Endothelial cell (in vitro differentiated cells): ENCODE data around the gene ANAPC16. TPM values are rescaled to one million over a fixed set of nuclear protein-coding genes. Genes with fewer than 3 reads are reported as not detected.
"Not testable (repeated sequence)": the region's sequence is repeated elsewhere in the genome, so short reads cannot be mapped to it uniquely, and the experiment has no call there.

Experiments used
- DNase-seq: peaks from one replicate; pipeline ENCODE4 v3.0.0; 2021; ENCODE audit warnings: low spot score
- H3K27ac Mint-ChIP-seq: one replicate; pipeline ENCODE4 v1.8.0; 2021; ENCODE audit warnings: mixed read lengths, inconsistent platforms; ENCODE audit not compliant: unreplicated experiment
- H3K27me3 Mint-ChIP-seq: one replicate; pipeline ENCODE4 v1.8.0; 2021; ENCODE audit warnings: mild to moderate bottlenecking, moderate library complexity, mixed read lengths, inconsistent platforms; ENCODE audit not compliant: unreplicated experiment
- H3K36me3 Mint-ChIP-seq: one replicate; pipeline ENCODE4 v1.8.0; 2021; ENCODE audit warnings: mild to moderate bottlenecking, low read depth, mixed read lengths, inconsistent platforms; ENCODE audit not compliant: unreplicated experiment
- H3K4me1 Mint-ChIP-seq: one replicate; pipeline ENCODE4 v1.8.0; 2021; ENCODE audit warnings: mild to moderate bottlenecking, mixed read lengths, inconsistent platforms; ENCODE audit not compliant: unreplicated experiment
- H3K4me3 Mint-ChIP-seq: one replicate; pipeline ENCODE4 v1.8.0; 2021; ENCODE audit warnings: mild to moderate bottlenecking, mixed read lengths, inconsistent platforms; ENCODE audit not compliant: unreplicated experiment
- H3K9me3 Mint-ChIP-seq: one replicate; pipeline ENCODE4 v1.8.0; 2021; ENCODE audit warnings: mixed read lengths, inconsistent platforms; ENCODE audit not compliant: unreplicated experiment
- total RNA-seq: library from RNA; stranded (reverse); fragmentation: NEBNext Ultra II Directional; extraction: Animal tissue kit (Norgen Biotek cat#: 25700); gene quantifications from one replicate; pipeline ENCODE4 v1.2.1, GENCODE V29; 2021; ENCODE audit not compliant: unreplicated experiment
- TF ChIP-seq, protein P1 (sequence below): fragments of 200-600 bp; sonication (generic); IDR thresholded peaks from one replicate; pipeline ENCODE4 v1.5.0; 2021; ENCODE audit warnings: antibody characterized with exemption; ENCODE audit not compliant: unreplicated experiment

The ANAPC16 gene
- total RNA-seq, 1 donor from 2014 or later: 56.7 TPM

DNA sequence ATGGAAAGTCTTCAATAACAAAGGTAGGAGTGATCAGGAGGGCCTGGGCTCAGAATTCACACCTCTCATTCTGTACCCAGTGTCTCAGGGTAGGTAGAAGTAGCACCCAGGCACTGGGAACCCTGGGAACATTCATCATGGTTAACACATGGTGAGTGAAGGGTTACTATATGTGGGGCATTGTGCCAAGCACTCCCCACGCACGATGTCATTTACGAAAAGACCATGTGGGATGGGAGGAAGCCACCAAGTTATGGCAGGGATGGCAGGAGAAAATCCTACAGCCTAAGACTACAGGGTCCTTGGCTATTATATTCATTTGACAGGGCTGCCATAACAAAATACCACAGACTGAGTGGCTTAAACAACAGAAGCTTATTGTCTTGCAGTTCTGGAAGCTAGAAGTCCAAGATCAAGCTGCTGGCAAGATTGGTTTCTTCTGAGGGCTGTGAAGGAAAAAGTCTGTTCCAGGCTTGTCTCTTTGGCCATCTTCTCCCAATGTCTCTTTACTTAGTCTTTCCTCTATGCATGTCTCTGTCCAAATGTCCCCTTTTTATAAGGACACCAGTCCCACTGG is 30.2 kb downstream of the ANAPC16 start:
- TF ChIP-seq, protein P1, sequence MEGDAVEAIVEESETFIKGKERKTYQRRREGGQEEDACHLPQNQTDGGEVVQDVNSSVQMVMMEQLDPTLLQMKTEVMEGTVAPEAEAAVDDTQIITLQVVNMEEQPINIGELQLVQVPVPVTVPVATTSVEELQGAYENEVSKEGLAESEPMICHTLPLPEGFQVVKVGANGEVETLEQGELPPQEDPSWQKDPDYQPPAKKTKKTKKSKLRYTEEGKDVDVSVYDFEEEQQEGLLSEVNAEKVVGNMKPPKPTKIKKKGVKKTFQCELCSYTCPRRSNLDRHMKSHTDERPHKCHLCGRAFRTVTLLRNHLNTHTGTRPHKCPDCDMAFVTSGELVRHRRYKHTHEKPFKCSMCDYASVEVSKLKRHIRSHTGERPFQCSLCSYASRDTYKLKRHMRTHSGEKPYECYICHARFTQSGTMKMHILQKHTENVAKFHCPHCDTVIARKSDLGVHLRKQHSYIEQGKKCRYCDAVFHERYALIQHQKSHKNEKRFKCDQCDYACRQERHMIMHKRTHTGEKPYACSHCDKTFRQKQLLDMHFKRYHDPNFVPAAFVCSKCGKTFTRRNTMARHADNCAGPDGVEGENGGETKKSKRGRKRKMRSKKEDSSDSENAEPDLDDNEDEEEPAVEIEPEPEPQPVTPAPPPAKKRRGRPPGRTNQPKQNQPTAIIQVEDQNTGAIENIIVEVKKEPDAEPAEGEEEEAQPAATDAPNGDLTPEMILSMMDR: no peak
- no peak for DNase-seq
- no peaks in the 10 kb centered on the region for H3K36me3 Mint-ChIP-seq
- peaks cover 1% of the 10 kb centered on the region for H3K27me3 Mint-ChIP-seq
- no peak overlapping the region for H3K27ac Mint-ChIP-seq
- peaks cover 51% of the 10 kb centered on the region for H3K4me1 Mint-ChIP-seq
- H3K4me3 Mint-ChIP-seq: no peak overlapping the region
- H3K9me3 Mint-ChIP-seq: no peaks in the 10 kb centered on the region

- H3K4me1 Mint-ChIP-seq: peaks cover 28% of the 10 kb centered on the region
- H3K27me3 Mint-ChIP-seq: no peaks in the 10 kb centered on the region
- TF ChIP-seq, protein P1: no peak
- no peaks in the 10 kb centered on the region for H3K9me3 Mint-ChIP-seq
- H3K36me3 Mint-ChIP-seq: no peaks in the 10 kb centered on the region
- peak overlapping the region; percentile 97 for H3K27ac Mint-ChIP-seq
- peak overlapping the region; percentile 31 for H3K4me3 Mint-ChIP-seq
- DNase-seq: peak; percentile 27
Observed at GRCh38 chr10:72248468-72249151, 32.8 kb downstream of the ANAPC16 start.

DNA sequence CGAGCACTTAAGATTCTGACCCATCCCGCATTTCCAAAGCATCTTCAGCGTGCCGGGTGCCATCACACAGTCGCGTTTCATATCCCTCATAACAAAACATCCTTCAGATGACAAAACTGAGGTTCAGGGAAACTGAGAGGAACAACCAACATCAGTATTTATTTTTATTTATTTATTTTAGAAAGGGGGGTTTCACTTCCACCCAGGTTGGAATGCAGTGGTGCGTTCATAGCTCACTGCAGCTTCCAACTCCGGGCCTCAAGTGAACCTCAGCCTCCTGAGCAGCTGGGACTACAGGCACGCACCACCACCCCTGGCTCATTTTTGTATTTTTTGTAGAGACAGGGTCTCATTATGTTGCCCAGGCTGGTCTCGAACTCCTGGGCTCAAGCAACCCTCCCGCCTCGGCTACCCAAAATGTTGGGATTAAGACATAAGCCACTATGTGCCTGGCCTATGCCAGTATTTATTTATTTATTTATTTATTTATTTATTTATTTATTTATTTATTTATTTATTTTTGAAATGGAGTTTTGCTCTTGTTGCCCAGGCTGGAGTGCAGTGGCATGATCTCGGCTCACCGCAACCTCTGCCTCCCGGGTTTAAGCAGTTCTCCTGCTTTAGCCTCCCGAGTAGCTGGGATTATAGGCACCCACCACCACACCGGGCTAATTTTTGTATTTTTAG is 33.5 kb downstream of the ANAPC16 start:
- H3K36me3 Mint-ChIP-seq, H3K4me3 Mint-ChIP-seq, H3K9me3 Mint-ChIP-seq, DNase-seq, H3K27me3 Mint-ChIP-seq: not testable (repeated sequence)
- Mint-ChIP-seq H3K27ac (peak overlapping the region; percentile 97), H3K4me1 (peaks cover 23% of the 10 kb centered on the region)

DNA sequence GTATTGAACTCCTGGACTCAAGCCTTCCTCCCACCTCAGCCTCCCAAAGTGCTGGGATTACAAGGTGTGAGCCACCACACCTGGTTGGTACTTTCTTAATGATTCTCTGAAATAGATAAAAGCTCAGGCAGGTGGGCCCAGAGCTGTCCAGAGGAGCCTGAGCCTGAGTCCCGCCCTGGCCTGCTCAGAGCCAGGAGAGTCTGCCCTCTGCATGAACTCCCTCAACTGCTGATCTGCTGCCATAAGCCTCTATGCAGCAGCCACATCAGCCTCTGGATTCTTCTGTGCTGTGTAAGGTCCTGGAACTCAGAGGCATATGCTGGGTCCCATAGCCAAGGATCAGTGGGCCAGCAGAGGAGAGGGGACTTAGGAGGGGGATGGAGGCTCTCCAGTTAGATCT is 34.9 kb downstream of the ANAPC16 start:
- no peaks in the 10 kb centered on the region for H3K9me3 Mint-ChIP-seq
- no peaks in the 10 kb centered on the region for H3K27me3 Mint-ChIP-seq
- no peak overlapping the region for H3K27ac Mint-ChIP-seq
- no peak for DNase-seq
- TF ChIP-seq, protein P1: no peak
- no peaks in the 10 kb centered on the region for H3K36me3 Mint-ChIP-seq
- peaks cover 27% of the 10 kb centered on the region for H3K4me1 Mint-ChIP-seq
- H3K4me3 Mint-ChIP-seq: no peak overlapping the region

DNA sequence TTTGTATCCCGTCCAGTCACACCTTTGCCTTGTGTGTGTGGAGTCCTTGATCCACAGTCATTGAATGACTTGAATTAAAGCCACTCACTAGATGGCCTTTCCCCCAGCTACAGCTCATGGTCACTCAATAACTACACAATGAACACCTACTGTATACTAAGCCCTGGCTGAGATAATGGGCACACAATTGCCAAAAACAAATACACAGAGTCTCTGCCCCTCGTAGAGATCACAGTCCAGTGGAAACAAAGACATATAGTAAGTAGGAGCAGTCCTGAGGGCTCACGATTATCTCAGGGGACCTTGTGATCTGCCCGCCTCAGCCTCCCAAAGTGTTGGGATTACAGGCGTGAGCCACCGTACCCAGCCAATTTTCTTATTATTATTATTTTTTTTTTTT is 35.8 kb downstream of the ANAPC16 start:
- no peaks in the 10 kb centered on the region for H3K9me3 Mint-ChIP-seq
- no peak for DNase-seq
- H3K4me3 Mint-ChIP-seq: no peak overlapping the region
- peaks cover 27% of the 10 kb centered on the region for H3K4me1 Mint-ChIP-seq
- peaks cover 4% of the 10 kb centered on the region for H3K27me3 Mint-ChIP-seq
- TF ChIP-seq, protein P1: no peak
- peak overlapping the region; percentile 48 for H3K27ac Mint-ChIP-seq
- H3K36me3 Mint-ChIP-seq: no peaks in the 10 kb centered on the region
